ENCODE measurements around the gene NCS1. TPM values are rescaled to one million over a fixed set of nuclear protein-coding genes. Genes with fewer than 3 reads are reported as not detected.

NCS1 gene
- total and polyA plus RNA-seq, 12 donors, result 4.0 to 87.6 (median 34.3) TPM

- no peaks in the 10 kb centered on the region for H3K9me3 ChIP-seq (replicated peaks in 1 of 3)
- intact Hi-C loops (cut with DNase I), result no loop called here
- H3K27ac ChIP-seq, result peak overlapping the region in 1 of 5 donors; percentile 40
- WGBS, 4 donors, result 61 to 87% (median 73%) methylated on average over 6 to 7 of the region's 7 CpGs
- no peaks in the 10 kb centered on the region for H3K27me3 ChIP-seq
- DNase-seq, result peak in 2 of 7 donors; percentile 38 to 43
- no peak overlapping the region for H3K4me3 ChIP-seq
- H3K36me3 ChIP-seq (replicated peaks in 1 of 2), result no peaks in the 10 kb centered on the region
- TF ChIP-seq CTCF (IDR thresholded peaks at IDR 0.05) (no peak), POLR2A (IDR thresholded peaks at IDR 0.05) (no peak)
- H3K4me1 ChIP-seq (replicated peaks in 1 of 2), result no peaks in the 10 kb centered on the region
These were observed 15.1 kb upstream of the NCS1 start for GRCh38 chr9:130157079-130157478.

- 87 to 95% (median 94%) methylated on average over 7 to 8 of the region's 8 CpGs for WGBS, 4 donors
- no peak overlapping the region for H3K4me3 ChIP-seq
- no peak overlapping the region for H3K27ac ChIP-seq
- DNase-seq, result no peak
- intact Hi-C loops (cut with DNase I), result no loop called here
- TF ChIP-seq POLR2A (IDR thresholded peaks at IDR 0.05) (no peak), CTCF (IDR thresholded peaks at IDR 0.05) (no peak)
- H3K9me3 ChIP-seq (replicated peaks in 1 of 3), result no peaks in the 10 kb centered on the region
- no peaks in the 10 kb centered on the region for H3K36me3 ChIP-seq (replicated peaks in 1 of 2)
- H3K4me1 ChIP-seq (replicated peaks in 1 of 2), result no peaks in the 10 kb centered on the region
- no peaks in the 10 kb centered on the region for H3K27me3 ChIP-seq
These were observed 14.2 kb upstream of the NCS1 start for GRCh38 chr9:130158001-130158400.

- no peak for DNase-seq
- Histone ChIP-seq H3K36me3 (replicated peaks in 1 of 2) (no peaks in the 10 kb centered on the region), H3K27me3 (no peaks in the 10 kb centered on the region), H3K4me1 (replicated peaks in 1 of 2) (no peaks in the 10 kb centered on the region), H3K4me3 (no peak overlapping the region), H3K27ac (no peak overlapping the region), H3K9me3 (replicated peaks in 1 of 3) (no peaks in the 10 kb centered on the region)
- WGBS, 4 donors, result 77 to 84% (median 79%) methylated on average over 8 of the region's 8 CpGs
- intact Hi-C loops (cut with DNase I), result no loop called here
- TF ChIP-seq CTCF (IDR thresholded peaks at IDR 0.05), result no peak
- no peak for TF ChIP-seq POLR2A (IDR thresholded peaks at IDR 0.05)
These were observed 13.1 kb upstream of the NCS1 start for GRCh38 chr9:130159057-130159456.

- intact Hi-C loops (cut with DNase I), result no loop called here
- no peaks in the 10 kb centered on the region for H3K9me3 ChIP-seq (replicated peaks in 1 of 3)
- 81 to 93% (median 86%) methylated on average over 3 to 10 of the region's 10 CpGs for WGBS, 4 donors
- DNase-seq, result no peak
- no peaks in the 10 kb centered on the region for H3K4me1 ChIP-seq (replicated peaks in 1 of 2)
- H3K27ac ChIP-seq, result no peak overlapping the region
- no peaks in the 10 kb centered on the region for H3K36me3 ChIP-seq (replicated peaks in 1 of 2)
- TF ChIP-seq CTCF (IDR thresholded peaks at IDR 0.05) (no peak), POLR2A (IDR thresholded peaks at IDR 0.05) (no peak)
- H3K4me3 ChIP-seq, result no peak overlapping the region
- no peaks in the 10 kb centered on the region for H3K27me3 ChIP-seq
These were observed 12.1 kb upstream of the NCS1 start for GRCh38 chr9:130159915-130160670.
